ENCODE data around the gene TAAR1. TPM values are rescaled to one million over a fixed set of nuclear protein-coding genes. Genes with fewer than 3 reads are reported as not detected.
"Not testable (repeated sequence)": the region's sequence is repeated elsewhere in the genome, so short reads cannot be mapped to it uniquely, and the experiment has no call there.

Gene TAAR1
- polyA plus RNA-seq, 1 of the 3 experiments (the other 2 are of a cell fraction), result not detected

DNA sequence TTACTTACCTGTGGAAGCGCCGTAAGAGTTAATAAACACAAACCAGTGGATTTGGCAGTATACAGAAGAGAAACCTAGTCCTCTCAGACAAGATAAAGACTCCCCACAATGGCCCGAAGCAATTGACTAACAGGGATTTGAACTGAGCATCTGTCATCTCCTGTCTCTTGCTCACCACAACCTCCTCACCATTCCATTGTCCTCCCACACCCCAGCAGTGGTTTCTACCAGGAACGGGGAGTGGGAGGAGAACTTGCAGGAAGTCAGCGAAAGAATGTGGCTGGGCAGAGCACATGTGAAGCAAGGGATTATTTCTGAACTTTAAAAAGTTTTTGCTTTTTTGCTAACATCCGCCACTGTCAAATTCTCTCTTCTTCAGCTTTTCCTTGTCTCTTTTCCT, 24.6 kb upstream of the TAAR1 start:
- Histone ChIP-seq H3K9ac (no peak overlapping the region), H3K4me1 (ENCODE audit: control insufficient read depth in 1 of 2, insufficient read depth in 2 of 2, low read depth in 1 of 2, low read length in 1 of 2) (no peaks in the 10 kb centered on the region), H4K20me1 (ENCODE audit: insufficient read depth) (no peaks in the 10 kb centered on the region), H3K36me3 (replicated peaks in 1 of 2; ENCODE audit: control insufficient read depth in 1 of 2, insufficient read depth in 2 of 2, low read length in 1 of 2) (no peaks in the 10 kb centered on the region), H3K9me3 (no peaks in the 10 kb centered on the region), H2AFZ (ENCODE audit: low read depth) (no peak overlapping the region), H3K4me3 (ENCODE audit: low read depth in 2 of 2, low read length in 1 of 2) (no peak overlapping the region), H3K9me2 (no peaks in the 10 kb centered on the region), H3K27ac (ENCODE audit: low read depth in 2 of 2, low read length in 1 of 2) (no peak overlapping the region), H3F3A (replicated peaks; ENCODE audit: insufficient read depth) (no peaks in the 10 kb centered on the region), H3K79me2 (ENCODE audit: insufficient read depth) (no peaks in the 10 kb centered on the region), H3K27me3 (ENCODE audit: insufficient read depth) (no peaks in the 10 kb centered on the region; the same call in 1 of the 2 replicates), H3K4me2 (no peak overlapping the region)
- CTCF ChIA-PET, result interaction anchor here (1.6 kb wide), 1 partner anchor 15 kb away, joined by 6 read pairs; no protein-coding TSS in a partner anchor
- TF ChIP-seq RXRA (IDR thresholded peaks at IDR 0.05; ENCODE audit: borderline replicate concordance, low read depth), result no peak
- TF ChIP-seq POLR2AphosphoS5 (IDR thresholded peaks at IDR 0.05; ENCODE audit: low read depth, low read length), result no peak
- TF ChIP-seq JUND (IDR thresholded peaks at IDR 0.05), result no peak
- TF ChIP-seq EZH2phosphoT487 (IDR thresholded peaks at IDR 0.05; ENCODE audit: borderline replicate concordance, low read depth), result no peak
- TF ChIP-seq, protein P1, sequence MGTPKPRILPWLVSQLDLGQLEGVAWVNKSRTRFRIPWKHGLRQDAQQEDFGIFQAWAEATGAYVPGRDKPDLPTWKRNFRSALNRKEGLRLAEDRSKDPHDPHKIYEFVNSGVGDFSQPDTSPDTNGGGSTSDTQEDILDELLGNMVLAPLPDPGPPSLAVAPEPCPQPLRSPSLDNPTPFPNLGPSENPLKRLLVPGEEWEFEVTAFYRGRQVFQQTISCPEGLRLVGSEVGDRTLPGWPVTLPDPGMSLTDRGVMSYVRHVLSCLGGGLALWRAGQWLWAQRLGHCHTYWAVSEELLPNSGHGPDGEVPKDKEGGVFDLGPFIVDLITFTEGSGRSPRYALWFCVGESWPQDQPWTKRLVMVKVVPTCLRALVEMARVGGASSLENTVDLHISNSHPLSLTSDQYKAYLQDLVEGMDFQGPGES (IDR thresholded peaks at IDR 0.05; ENCODE audit: low read depth, low read length), result no peak
- TF ChIP-seq SMC3 (IDR thresholded peaks at IDR 0.05; ENCODE audit: low read depth, low read length), result no peak
- TF ChIP-seq TEAD4 (IDR thresholded peaks at IDR 0.05; ENCODE audit: borderline replicate concordance, insufficient read depth), result no peak
- TF ChIP-seq RCOR1 (IDR thresholded peaks at IDR 0.05; ENCODE audit: low read length), result no peak
- TF ChIP-seq FOSL2 (IDR thresholded peaks at IDR 0.05; ENCODE audit: borderline replicate concordance, low read depth), result no peak
- 4% methylated on average over 6 of the region's 6 CpGs for WGBS (ENCODE audit: low lambda C conversion rate)
- DNase-seq, result no peak
- POLR2A ChIA-PET, result no interaction called here

GRCh38 chr6:132679094-132679493, 20.1 kb upstream of the TAAR1 start:
- H3K79me2 ChIP-seq (ENCODE audit: insufficient read depth); H3K9ac ChIP-seq; H3K36me3 ChIP-seq (replicated peaks in 1 of 2; ENCODE audit: control insufficient read depth in 1 of 2, insufficient read depth in 2 of 2, low read length in 1 of 2); H3K4me3 ChIP-seq (ENCODE audit: low read depth in 2 of 2, low read length in 1 of 2); H4K20me1 ChIP-seq (ENCODE audit: insufficient read depth); POLR2A ChIA-PET; H3K4me1 ChIP-seq (ENCODE audit: control insufficient read depth in 1 of 2, insufficient read depth in 2 of 2, low read depth in 1 of 2, low read length in 1 of 2); DNase-seq; H3K4me2 ChIP-seq; H3K9me2 ChIP-seq; H3K27ac ChIP-seq (ENCODE audit: low read depth in 2 of 2, low read length in 1 of 2); H3K9me3 ChIP-seq; H3F3A ChIP-seq (replicated peaks; ENCODE audit: insufficient read depth); H2AFZ ChIP-seq (ENCODE audit: low read depth): not testable (repeated sequence)
- CTCF ChIA-PET, result interaction anchor here (1.4 kb wide), 1 partner anchor 10 kb away, joined by 3 read pairs; no protein-coding TSS in a partner anchor
- peaks cover 12% of the 10 kb centered on the region; the same call in 1 of the 2 replicates for H3K27me3 ChIP-seq (ENCODE audit: insufficient read depth)

GRCh38 chr6:132675749-132676148, 16.8 kb upstream of the TAAR1 start:
- Histone ChIP-seq H3K4me2 (no peak overlapping the region), H3K9ac (no peak overlapping the region), H3F3A (replicated peaks; ENCODE audit: insufficient read depth) (no peaks in the 10 kb centered on the region), H3K4me3 (ENCODE audit: low read depth in 2 of 2, low read length in 1 of 2) (no peak overlapping the region), H3K27me3 (ENCODE audit: insufficient read depth) (peaks cover 12% of the 10 kb centered on the region; the same call in 1 of the 2 replicates), H3K9me2 (no peaks in the 10 kb centered on the region), H4K20me1 (ENCODE audit: insufficient read depth) (no peaks in the 10 kb centered on the region), H2AFZ (ENCODE audit: low read depth) (no peak overlapping the region), H3K36me3 (replicated peaks in 1 of 2; ENCODE audit: control insufficient read depth in 1 of 2, insufficient read depth in 2 of 2, low read length in 1 of 2) (no peaks in the 10 kb centered on the region), H3K79me2 (ENCODE audit: insufficient read depth) (no peaks in the 10 kb centered on the region), H3K27ac (ENCODE audit: low read depth in 2 of 2, low read length in 1 of 2) (no peak overlapping the region), H3K4me1 (ENCODE audit: control insufficient read depth in 1 of 2, insufficient read depth in 2 of 2, low read depth in 1 of 2, low read length in 1 of 2) (no peaks in the 10 kb centered on the region), H3K9me3 (no peaks in the 10 kb centered on the region)
- ChIA-PET POLR2A (no interaction called here), CTCF (no interaction called here)
- no peak for DNase-seq
- TF ChIP-seq, protein P2, sequence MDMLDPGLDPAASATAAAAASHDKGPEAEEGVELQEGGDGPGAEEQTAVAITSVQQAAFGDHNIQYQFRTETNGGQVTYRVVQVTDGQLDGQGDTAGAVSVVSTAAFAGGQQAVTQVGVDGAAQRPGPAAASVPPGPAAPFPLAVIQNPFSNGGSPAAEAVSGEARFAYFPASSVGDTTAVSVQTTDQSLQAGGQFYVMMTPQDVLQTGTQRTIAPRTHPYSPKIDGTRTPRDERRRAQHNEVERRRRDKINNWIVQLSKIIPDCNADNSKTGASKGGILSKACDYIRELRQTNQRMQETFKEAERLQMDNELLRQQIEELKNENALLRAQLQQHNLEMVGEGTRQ (IDR thresholded peaks at IDR 0.05; ENCODE audit: borderline replicate concordance, low read depth, low read length), result no peak
- no peak for TF ChIP-seq POLR2AphosphoS5 (IDR thresholded peaks at IDR 0.05; ENCODE audit: low read depth, low read length)
- TF ChIP-seq TAF1 (IDR thresholded peaks at IDR 0.05; ENCODE audit: borderline replicate concordance, low read depth, low read length), result no peak
- no peak for TF ChIP-seq EP300 (IDR thresholded peaks at IDR 0.05; ENCODE audit: borderline replicate concordance in 1 of 2, low read depth in 1 of 2, low read length in 1 of 2)
- no peak for TF ChIP-seq ELF1 (IDR thresholded peaks at IDR 0.05)
- no peak for TF ChIP-seq FOXJ3 (CRISPR knock-in tag; IDR thresholded peaks at IDR 0.05)
- TF ChIP-seq, protein P3, sequence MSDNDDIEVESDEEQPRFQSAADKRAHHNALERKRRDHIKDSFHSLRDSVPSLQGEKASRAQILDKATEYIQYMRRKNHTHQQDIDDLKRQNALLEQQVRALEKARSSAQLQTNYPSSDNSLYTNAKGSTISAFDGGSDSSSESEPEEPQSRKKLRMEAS (IDR thresholded peaks at IDR 0.05; ENCODE audit: low read depth), result no peak
- TF ChIP-seq EZH2phosphoT487 (IDR thresholded peaks at IDR 0.05; ENCODE audit: borderline replicate concordance, low read depth), result no peak
- TF ChIP-seq REST (IDR thresholded peaks at IDR 0.05; ENCODE audit: low read depth, low read length), result no peak
- TF ChIP-seq JUND (IDR thresholded peaks at IDR 0.05), result no peak
- TF ChIP-seq RFX5 (IDR thresholded peaks at IDR 0.05; ENCODE audit: low read length), result no peak
- TF ChIP-seq TCF12 (IDR thresholded peaks at IDR 0.05), result no peak
- TF ChIP-seq RXRA (IDR thresholded peaks at IDR 0.05; ENCODE audit: borderline replicate concordance, low read depth), result no peak
